Measurements from ENCODE around the gene DICER1.

Gene DICER1

DNA sequence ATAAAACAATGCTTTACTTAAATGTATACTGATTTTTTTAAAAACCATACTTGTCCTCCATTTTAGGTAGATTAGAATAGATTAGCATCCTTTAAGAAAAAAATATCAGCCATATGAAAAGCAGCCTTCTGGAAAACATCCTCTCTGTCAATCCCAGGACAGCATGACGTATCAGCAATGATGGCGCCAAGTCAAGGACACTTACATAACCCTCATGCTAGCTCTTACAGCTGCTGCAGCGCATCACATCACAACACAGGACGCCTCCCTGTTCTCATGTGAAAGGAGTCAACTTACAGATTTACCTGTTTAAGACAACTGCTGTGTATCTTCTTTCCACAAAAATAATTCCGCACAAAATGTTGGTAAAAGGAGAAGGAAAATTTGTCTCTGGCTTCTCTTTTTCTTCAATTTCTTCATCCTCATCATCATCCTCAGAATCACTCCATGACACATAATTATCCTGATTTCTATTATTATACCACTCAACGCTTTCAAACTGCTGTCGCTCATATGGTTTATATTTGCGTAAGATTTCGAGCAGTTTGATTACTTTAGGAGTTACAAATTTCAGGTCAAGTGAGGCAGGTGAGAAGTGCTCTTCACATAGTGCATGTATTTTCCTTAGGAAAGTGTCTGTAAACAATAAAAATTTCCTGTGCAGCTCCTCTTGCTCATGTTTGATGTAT, 33.3 kb downstream of the DICER1 start:
- Mint-ChIP-seq H3K36me3 (ENCODE audit: low read depth) (peaks cover 63% of the 10 kb centered on the region), H3K4me3 (no peak overlapping the region), H3K9me3 (no peaks in the 10 kb centered on the region), H3K27ac (peak overlapping the region in 2 of 3 experiments; percentile 0 to 1), H3K27me3 (ENCODE audit: low read depth) (no peaks in the 10 kb centered on the region), H3K4me1 (peaks cover 28% of the 10 kb centered on the region)
- TF ChIP-seq, protein P1, sequence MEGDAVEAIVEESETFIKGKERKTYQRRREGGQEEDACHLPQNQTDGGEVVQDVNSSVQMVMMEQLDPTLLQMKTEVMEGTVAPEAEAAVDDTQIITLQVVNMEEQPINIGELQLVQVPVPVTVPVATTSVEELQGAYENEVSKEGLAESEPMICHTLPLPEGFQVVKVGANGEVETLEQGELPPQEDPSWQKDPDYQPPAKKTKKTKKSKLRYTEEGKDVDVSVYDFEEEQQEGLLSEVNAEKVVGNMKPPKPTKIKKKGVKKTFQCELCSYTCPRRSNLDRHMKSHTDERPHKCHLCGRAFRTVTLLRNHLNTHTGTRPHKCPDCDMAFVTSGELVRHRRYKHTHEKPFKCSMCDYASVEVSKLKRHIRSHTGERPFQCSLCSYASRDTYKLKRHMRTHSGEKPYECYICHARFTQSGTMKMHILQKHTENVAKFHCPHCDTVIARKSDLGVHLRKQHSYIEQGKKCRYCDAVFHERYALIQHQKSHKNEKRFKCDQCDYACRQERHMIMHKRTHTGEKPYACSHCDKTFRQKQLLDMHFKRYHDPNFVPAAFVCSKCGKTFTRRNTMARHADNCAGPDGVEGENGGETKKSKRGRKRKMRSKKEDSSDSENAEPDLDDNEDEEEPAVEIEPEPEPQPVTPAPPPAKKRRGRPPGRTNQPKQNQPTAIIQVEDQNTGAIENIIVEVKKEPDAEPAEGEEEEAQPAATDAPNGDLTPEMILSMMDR (IDR thresholded peaks at IDR 0.05; ENCODE audit: unreplicated experiment in 3 of 3), result no peak

DNA sequence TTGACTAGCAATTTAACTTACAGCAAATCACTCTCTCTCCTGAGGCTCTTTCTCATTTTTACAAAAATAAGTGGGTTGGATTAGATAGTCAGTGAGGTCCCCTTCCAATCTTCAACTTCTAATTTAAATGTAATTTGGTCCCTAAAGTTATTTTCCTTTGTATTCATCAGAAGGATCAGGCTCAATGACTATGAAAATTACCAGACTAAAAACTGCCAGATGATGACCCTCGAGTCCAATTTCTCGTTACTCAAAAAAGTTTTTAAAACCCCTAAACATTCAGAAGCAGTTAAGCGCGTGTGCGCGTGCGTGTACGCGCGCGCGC, 34.7 kb downstream of the DICER1 start:
- H3K27me3 Mint-ChIP-seq (ENCODE audit: low read depth), result no peaks in the 10 kb centered on the region
- TF ChIP-seq, protein P1 (IDR thresholded peaks at IDR 0.05; ENCODE audit: unreplicated experiment in 3 of 3), result no peak
- peak overlapping the region in 2 of 3 experiments; percentile 11 to 32 for H3K27ac Mint-ChIP-seq
- no peak overlapping the region for H3K4me3 Mint-ChIP-seq
- H3K9me3 Mint-ChIP-seq, result no peaks in the 10 kb centered on the region
- H3K4me1 Mint-ChIP-seq, result peaks cover 36% of the 10 kb centered on the region
- H3K36me3 Mint-ChIP-seq (ENCODE audit: low read depth), result peaks cover 63% of the 10 kb centered on the region

DNA sequence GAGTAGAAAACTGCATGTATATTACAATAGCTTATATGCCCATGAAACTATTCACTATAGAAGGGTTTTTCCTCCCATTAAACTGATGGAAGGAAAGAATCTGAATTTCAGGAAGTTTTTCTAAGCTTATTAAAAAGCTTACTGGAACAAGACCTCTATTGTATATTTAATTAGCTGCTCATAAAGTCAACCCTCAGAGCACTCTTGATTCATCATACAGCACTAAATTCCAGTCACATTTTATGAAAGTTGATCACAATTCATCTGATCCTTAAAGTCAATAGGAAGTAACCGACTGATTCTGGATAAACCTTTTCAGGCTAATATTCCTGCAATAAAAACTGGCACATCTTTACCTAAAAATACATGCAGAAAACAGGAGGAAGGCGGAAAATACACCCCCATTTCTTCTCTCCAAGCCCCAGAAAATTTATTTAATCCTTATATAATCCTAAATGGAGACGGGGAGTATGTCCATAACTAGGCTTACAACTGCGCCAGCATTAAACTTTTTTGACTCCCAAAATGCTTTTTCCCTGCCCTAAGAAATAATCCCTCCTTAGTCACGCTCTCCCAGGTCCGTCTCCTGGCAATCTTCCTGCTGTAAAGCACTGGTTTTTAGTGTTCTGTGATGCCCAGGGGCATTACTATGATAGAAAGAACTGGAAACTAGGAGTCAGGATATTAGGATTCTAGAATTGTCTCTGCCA, 35.3 kb downstream of the DICER1 start:
- H3K36me3 Mint-ChIP-seq (ENCODE audit: low read depth), result peaks cover 64% of the 10 kb centered on the region
- H3K4me3 Mint-ChIP-seq, result no peak overlapping the region
- peak overlapping the region in 2 of 3 experiments; percentile 11 to 32 for H3K27ac Mint-ChIP-seq
- peaks cover 36% of the 10 kb centered on the region for H3K4me1 Mint-ChIP-seq
- TF ChIP-seq, protein P1 (IDR thresholded peaks at IDR 0.05; ENCODE audit: unreplicated experiment in 3 of 3), result no peak
- H3K27me3 Mint-ChIP-seq (ENCODE audit: low read depth), result no peaks in the 10 kb centered on the region
- H3K9me3 Mint-ChIP-seq, result no peaks in the 10 kb centered on the region

DNA sequence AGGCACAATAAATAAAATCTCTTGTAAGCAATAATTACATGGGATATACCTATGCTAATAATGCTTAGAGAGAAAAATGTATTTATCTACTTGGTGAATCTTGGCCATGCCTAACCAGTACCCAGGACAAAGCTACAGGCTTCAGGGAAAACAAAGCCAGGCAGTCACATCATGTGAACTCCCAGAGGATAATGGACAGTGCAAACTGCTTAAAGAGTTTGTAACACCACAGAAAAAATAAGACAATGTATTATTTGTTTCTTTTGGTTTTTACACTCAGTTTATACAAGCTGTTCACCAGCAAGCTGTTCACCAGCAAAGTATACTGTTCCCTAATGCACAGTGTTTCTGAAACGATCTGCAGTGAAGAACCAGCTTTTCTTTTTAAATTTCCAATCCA, 38.0 kb downstream of the DICER1 start:
- Mint-ChIP-seq H3K9me3 (no peaks in the 10 kb centered on the region), H3K27ac (no peak overlapping the region), H3K36me3 (ENCODE audit: low read depth) (peaks cover 67% of the 10 kb centered on the region), H3K27me3 (ENCODE audit: low read depth) (no peaks in the 10 kb centered on the region), H3K4me1 (peaks cover 26% of the 10 kb centered on the region), H3K4me3 (no peak overlapping the region)
- TF ChIP-seq, protein P1 (IDR thresholded peaks at IDR 0.05; ENCODE audit: unreplicated experiment in 3 of 3), result no peak

DNA sequence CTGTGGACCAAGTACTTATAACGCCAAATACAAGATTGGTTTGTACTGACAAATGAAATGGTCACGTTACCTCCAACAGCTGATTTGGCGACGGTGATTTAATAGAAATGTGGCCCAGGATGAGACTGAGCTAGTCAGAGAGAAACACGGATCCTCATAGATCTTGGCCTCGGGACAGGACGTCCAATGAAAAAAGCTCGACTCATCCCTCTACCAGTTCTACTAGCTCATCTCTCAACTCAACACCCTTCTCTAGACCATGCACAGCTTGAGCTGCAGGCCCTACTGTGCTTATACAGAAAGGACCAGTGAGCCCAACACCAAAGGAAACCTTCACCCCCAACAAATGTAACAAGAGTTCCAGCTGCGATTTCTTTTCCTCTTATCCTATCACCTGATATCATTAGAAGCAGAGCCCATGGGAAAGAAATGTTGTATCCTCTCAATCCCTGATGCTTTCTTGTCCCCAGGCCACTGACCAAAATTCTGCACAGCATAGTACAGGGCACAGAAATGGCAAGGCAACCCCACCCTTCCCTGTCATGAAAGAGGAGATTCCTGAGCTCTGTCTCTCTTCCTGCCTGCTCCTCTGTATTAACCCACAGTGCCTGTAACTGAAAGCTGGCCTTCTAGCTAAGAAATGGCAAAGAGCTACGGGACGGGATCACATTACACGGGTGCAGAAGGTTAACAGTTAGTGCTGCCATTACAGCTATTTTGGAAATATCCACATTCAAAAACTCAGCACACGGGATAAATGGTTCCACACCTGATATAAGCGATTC, 39.2 kb downstream of the DICER1 start:
- H3K4me1 Mint-ChIP-seq, result peaks cover 21% of the 10 kb centered on the region
- H3K36me3 Mint-ChIP-seq (ENCODE audit: low read depth), result peaks cover 65% of the 10 kb centered on the region
- H3K9me3 Mint-ChIP-seq, result no peaks in the 10 kb centered on the region
- peak overlapping the region in 2 of 3 experiments; percentile 5 to 14 for H3K27ac Mint-ChIP-seq
- H3K4me3 Mint-ChIP-seq, result no peak overlapping the region
- TF ChIP-seq, protein P1 (IDR thresholded peaks at IDR 0.05; ENCODE audit: unreplicated experiment in 3 of 3), result no peak
- H3K27me3 Mint-ChIP-seq (ENCODE audit: low read depth), result no peaks in the 10 kb centered on the region

Measured in nephron (organoid).